Ascending aorta (tissue), 2 donors: ENCODE measurements around the gene IGFBP5. TPM values are rescaled to one million over a fixed set of nuclear protein-coding genes. Genes with fewer than 3 reads are reported as not detected.

ENCODE experiments used
- DNase-seq, 2 donors: peaks; one replicate each; pipeline ENCODE4 v3.0.0-alpha.2; 2019; ENCODE audit warnings: low spot score in 2 of 2
- H3K27ac ChIP-seq, 2 donors: fragments of 200-600 bp; sonication (generic); one replicate each; pipeline ENCODE4 v1.5.1; 2016 to 2017; ENCODE audit warnings: mild to moderate bottlenecking in 1 of 2
- H3K27me3 ChIP-seq: fragments of 200-600 bp; sonication (generic); one replicate; pipeline ENCODE4 v1.5.1; 2017
- H3K36me3 ChIP-seq, 2 donors: fragments of 200-600 bp; sonication (generic); one replicate each; pipeline ENCODE4 v1.5.1; 2016
- H3K4me1 ChIP-seq, 2 donors: fragments of 200-600 bp; sonication (generic); one replicate each; pipeline ENCODE4 v1.5.1; 2016 to 2017; ENCODE audit warnings: mild to moderate bottlenecking in 1 of 2
- H3K4me3 ChIP-seq, 2 donors: fragments of 200-600 bp; sonication (generic); one replicate each; pipeline ENCODE4 v1.5.1; 2016 to 2017; ENCODE audit warnings: mild to moderate bottlenecking in 1 of 2
- H3K9me3 ChIP-seq, 2 donors: fragments of 200-600 bp; sonication (generic); one replicate each; pipeline ENCODE4 v1.5.1; 2016
- intact Hi-C: fragments of 100-400 bp; cut with DNase I; formaldehyde crosslinking; loops from one replicate; pipeline ENCODE4 v1.15.1; 2023
- total RNA-seq: library from RNA; depleted of rRNA; stranded (reverse); fragments of >200 nt; gene quantifications from one replicate; pipeline ENCODE4 v1.1.0, GENCODE V29; 2016
- TF ChIP-seq, protein P1 (sequence below), 3 experiments: fragments of 200-600 bp in 2 of 3; fragments of 450-650 bp in 1 of 3; sonication (generic) in 2 of 3; IDR thresholded peaks; one replicate each; pipeline ENCODE4 v1.5.1; 2016 to 2019; ENCODE audit warnings: antibody characterized with exemption in 3 of 3, mild to moderate bottlenecking in 1 of 3, moderate library complexity in 1 of 3

Gene IGFBP5
- total RNA-seq, 1 donor from 2014 or later, result 1,280 TPM

- no peaks in the 10 kb centered on the region for H3K36me3 ChIP-seq
- H3K27me3 ChIP-seq, result no peaks in the 10 kb centered on the region
- DNase-seq, result no peak
- H3K4me1 ChIP-seq, result no peaks in the 10 kb centered on the region
- H3K9me3 ChIP-seq, result no peaks in the 10 kb centered on the region
- no peak overlapping the region for H3K27ac ChIP-seq
- TF ChIP-seq, protein P1, sequence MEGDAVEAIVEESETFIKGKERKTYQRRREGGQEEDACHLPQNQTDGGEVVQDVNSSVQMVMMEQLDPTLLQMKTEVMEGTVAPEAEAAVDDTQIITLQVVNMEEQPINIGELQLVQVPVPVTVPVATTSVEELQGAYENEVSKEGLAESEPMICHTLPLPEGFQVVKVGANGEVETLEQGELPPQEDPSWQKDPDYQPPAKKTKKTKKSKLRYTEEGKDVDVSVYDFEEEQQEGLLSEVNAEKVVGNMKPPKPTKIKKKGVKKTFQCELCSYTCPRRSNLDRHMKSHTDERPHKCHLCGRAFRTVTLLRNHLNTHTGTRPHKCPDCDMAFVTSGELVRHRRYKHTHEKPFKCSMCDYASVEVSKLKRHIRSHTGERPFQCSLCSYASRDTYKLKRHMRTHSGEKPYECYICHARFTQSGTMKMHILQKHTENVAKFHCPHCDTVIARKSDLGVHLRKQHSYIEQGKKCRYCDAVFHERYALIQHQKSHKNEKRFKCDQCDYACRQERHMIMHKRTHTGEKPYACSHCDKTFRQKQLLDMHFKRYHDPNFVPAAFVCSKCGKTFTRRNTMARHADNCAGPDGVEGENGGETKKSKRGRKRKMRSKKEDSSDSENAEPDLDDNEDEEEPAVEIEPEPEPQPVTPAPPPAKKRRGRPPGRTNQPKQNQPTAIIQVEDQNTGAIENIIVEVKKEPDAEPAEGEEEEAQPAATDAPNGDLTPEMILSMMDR (IDR thresholded peaks at IDR 0.05), result no peak
- intact Hi-C loops, result no loop called here
- H3K4me3 ChIP-seq, result no peak overlapping the region
Measured at GRCh38 chr2:216724190-216724589, 28.8 kb upstream of the IGFBP5 start.

- H3K27me3 ChIP-seq, result no peaks in the 10 kb centered on the region
- no peak for DNase-seq
- H3K4me3 ChIP-seq, result no peak overlapping the region
- TF ChIP-seq, protein P1 (IDR thresholded peaks at IDR 0.05), result no peak
- intact Hi-C loops, result no loop called here
- H3K36me3 ChIP-seq, result no peaks in the 10 kb centered on the region
- no peaks in the 10 kb centered on the region for H3K9me3 ChIP-seq
- H3K27ac ChIP-seq, result no peak overlapping the region
- H3K4me1 ChIP-seq, result no peaks in the 10 kb centered on the region
Measured at GRCh38 chr2:216721141-216721540, 25.8 kb upstream of the IGFBP5 start.

- no peak overlapping the region for H3K27ac ChIP-seq
- no peaks in the 10 kb centered on the region for H3K9me3 ChIP-seq
- DNase-seq, result no peak
- H3K36me3 ChIP-seq, result no peaks in the 10 kb centered on the region
- TF ChIP-seq, protein P1 (IDR thresholded peaks at IDR 0.05), result no peak
- no peaks in the 10 kb centered on the region for H3K27me3 ChIP-seq
- no peaks in the 10 kb centered on the region for H3K4me1 ChIP-seq
- no peak overlapping the region for H3K4me3 ChIP-seq
- intact Hi-C loops, result no loop called here
Measured at GRCh38 chr2:216720722-216721121, 25.4 kb upstream of the IGFBP5 start.

DNA sequence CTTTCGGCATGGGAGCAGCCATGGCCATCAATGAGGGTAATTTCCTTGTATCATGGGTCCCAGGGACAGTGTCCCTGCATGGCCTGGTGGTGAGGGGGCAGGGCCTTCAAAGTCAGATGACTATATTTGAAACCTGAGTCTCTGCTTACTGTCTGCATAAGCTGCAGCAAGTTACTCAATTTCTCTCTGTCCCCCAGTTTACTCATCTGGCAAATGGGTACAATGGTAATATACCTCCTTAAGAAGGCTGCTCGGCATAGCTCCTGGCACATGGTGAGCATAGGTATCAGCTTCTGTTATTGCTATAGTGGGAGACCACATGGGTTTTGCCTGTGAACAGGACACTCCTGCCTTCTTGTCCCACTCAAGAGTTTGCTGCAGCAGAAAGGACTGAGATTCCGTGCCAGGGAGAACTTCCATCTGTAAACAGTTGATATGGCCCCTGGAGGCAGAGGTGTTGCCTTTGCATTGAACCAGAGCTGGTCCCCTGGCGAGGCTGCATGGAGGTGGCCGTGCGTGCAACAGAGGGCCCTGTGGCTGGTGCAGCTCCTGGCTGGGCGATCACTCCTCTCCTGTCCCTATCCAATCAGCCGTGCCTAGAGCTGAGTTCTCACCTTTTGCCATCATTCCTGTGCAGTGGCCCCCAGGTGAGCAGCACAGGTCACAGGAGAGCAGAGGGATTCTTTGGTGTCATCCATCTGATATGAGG, 22.7 kb upstream of the IGFBP5 start:
- intact Hi-C loops, result no loop called here
- TF ChIP-seq, protein P1 (IDR thresholded peaks at IDR 0.05), result no peak
- DNase-seq, result no peak

GRCh38 chr2:216717491-216717901, 22.1 kb upstream of the IGFBP5 start:
- TF ChIP-seq, protein P1 (IDR thresholded peaks at IDR 0.05), result no peak
- intact Hi-C loops, result no loop called here
- no peaks in the 10 kb centered on the region for H3K36me3 ChIP-seq
- H3K27me3 ChIP-seq, result no peaks in the 10 kb centered on the region
- no peak overlapping the region for H3K4me3 ChIP-seq
- H3K27ac ChIP-seq, result no peak overlapping the region
- H3K4me1 ChIP-seq, result peaks cover 3 to 16% of the 10 kb centered on the region in 2 donors
- DNase-seq, result no peak
- no peaks in the 10 kb centered on the region for H3K9me3 ChIP-seq

More for the DNA sequence above, 22.7 kb upstream of the IGFBP5 start:
- H3K27me3 ChIP-seq, result no peaks in the 10 kb centered on the region
- no peaks in the 10 kb centered on the region for H3K36me3 ChIP-seq
- no peaks in the 10 kb centered on the region for H3K9me3 ChIP-seq
- H3K4me3 ChIP-seq, result no peak overlapping the region
- peaks cover 3 to 15% of the 10 kb centered on the region in 2 donors for H3K4me1 ChIP-seq
- H3K27ac ChIP-seq, result no peak overlapping the region
